GM19463 (cell line): ENCODE measurements around the gene NFIX.
A peak's percentile ranks its signal among the peaks of the same experiment; 100 is the strongest.
"Not testable (repeated sequence)": the region's sequence is repeated elsewhere in the genome, so short reads cannot be mapped to it uniquely, and the experiment has no call there.

Experiments used
- ATAC-seq: cut with Tn5 transposase; IDR thresholded peaks from one replicate; pipeline ENCODE4 v1.9.1; 2021; ENCODE audit warnings: mild to moderate bottlenecking, moderate library complexity; ENCODE audit not compliant: unreplicated experiment

The NFIX gene

GRCh38 chr19:12994701-12995595 lies at the start of gene NFIX:
Gene NFIX (plus strand): TSS chr19:12995475. CDS start chr19:12995838, 363 bp downstream.
- no peak for ATAC-seq

GRCh38 chr19:12945479-12946091 lies 49.7 kb upstream of the NFIX start, which contains the start of gene RAD23A:
Gene RAD23A (plus strand): TSS chr19:12945862. CDS start chr19:12945949, 87 bp downstream.
- peak; percentile 74 for ATAC-seq

GRCh38 chr19:12946092-12946721 lies 49.1 kb upstream of the NFIX start:
- ATAC-seq: peak; percentile 40

- ATAC-seq: no peak
These were observed 48.4 kb upstream of the NFIX start for GRCh38 chr19:12946731-12947496.

- ATAC-seq: no peak
These were observed 47.3 kb upstream of the NFIX start for GRCh38 chr19:12947702-12948611.

GRCh38 chr19:12948612-12949362 lies 46.5 kb upstream of the NFIX start:
- ATAC-seq: no peak

GRCh38 chr19:12949363-12950283 lies 45.7 kb upstream of the NFIX start:
- ATAC-seq: no peak

- not testable (repeated sequence) for ATAC-seq
These were observed 43.2 kb upstream of the NFIX start for GRCh38 chr19:12952050-12952449.

GRCh38 chr19:12952488-12953137 lies 42.7 kb upstream of the NFIX start:
- no peak for ATAC-seq

GRCh38 chr19:12953138-12953798 lies 42.0 kb upstream of the NFIX start:
- no peak for ATAC-seq

- ATAC-seq: no peak
These were observed 41.3 kb upstream of the NFIX start for GRCh38 chr19:12953799-12954611.

GRCh38 chr19:12954612-12954962 lies 40.7 kb upstream of the NFIX start:
- no peak for ATAC-seq

GRCh38 chr19:12955575-12955974 lies 39.7 kb upstream of the NFIX start:
- not testable (repeated sequence) for ATAC-seq

GRCh38 chr19:12955996-12956395 lies 39.3 kb upstream of the NFIX start:
- no peak for ATAC-seq

GRCh38 chr19:12956446-12957388 lies 38.6 kb upstream of the NFIX start, which contains the start of gene GADD45GIP1:
Gene GADD45GIP1 (minus strand): TSS chr19:12957223. CDS start chr19:12957212, 11 bp downstream.
- no peak for ATAC-seq
